PFSK-1 (cell line): Measurements from ENCODE around the gene PLXNA3.

ENCODE experiments used
- FOXP2 ChIP-seq: optimal IDR thresholded peaks from 2 replicates; pipeline ENCODE3; 2011; ENCODE audit warnings: borderline replicate concordance, control low read depth, inconsistent platforms; ENCODE audit not compliant: insufficient read depth; ENCODE audit errors: extremely low read length, extremely low read depth
- POLR2AphosphoS5 ChIP-seq: IDR thresholded peaks from 2 replicates; pipeline ENCODE4 v1.6.1; 2012; ENCODE audit warnings: low read depth, mild to moderate bottlenecking, control low read depth, low read length, moderate library complexity
- REST ChIP-seq, 2 experiments: IDR thresholded peaks; 2 replicates each; pipeline versions ENCODE4 v1.6.1 to v1.8.0; 2011 to 2012; ENCODE audit warnings: low read depth in 2 of 2, low read length in 2 of 2, control low read depth in 1 of 2, inconsistent platforms in 1 of 2, mild to moderate bottlenecking in 1 of 2, moderate library complexity in 1 of 2; ENCODE audit not compliant: insufficient read depth in 1 of 2
- SIN3A ChIP-seq: IDR thresholded peaks from 2 replicates; pipeline ENCODE4 v1.6.1; 2012; ENCODE audit warnings: mild to moderate bottlenecking, low read length, moderate library complexity, borderline replicate concordance; ENCODE audit not compliant: insufficient read depth
- TAF1 ChIP-seq: IDR thresholded peaks from 2 replicates; pipeline ENCODE4 v1.6.1; 2012; ENCODE audit warnings: low read length, control low read depth, borderline replicate concordance; ENCODE audit not compliant: insufficient read depth

PLXNA3 gene

GRCh38 chrX:154509455-154509854, 51.4 kb downstream of the PLXNA3 start:
- TF ChIP-seq REST (IDR thresholded peaks at IDR 0.05; ENCODE audit: insufficient read depth in 1 of 2, low read depth in 2 of 2, low read length in 2 of 2) (no peak), POLR2AphosphoS5 (no peak), SIN3A (no peak), TAF1 (no peak), FOXP2 (no peak)

GRCh38 chrX:154511761-154512160, 53.7 kb downstream of the PLXNA3 start:
- no peak for TF ChIP-seq REST (IDR thresholded peaks at IDR 0.05; ENCODE audit: insufficient read depth in 1 of 2, low read depth in 2 of 2, low read length in 2 of 2)
- TF ChIP-seq SIN3A, result no peak
- no peak for TF ChIP-seq TAF1
- no peak for TF ChIP-seq FOXP2
- TF ChIP-seq POLR2AphosphoS5, result no peak

GRCh38 chrX:154512879-154513553, 54.9 kb downstream of the PLXNA3 start:
- TF ChIP-seq POLR2AphosphoS5 (no peak), SIN3A (no peak), TAF1 (no peak), FOXP2 (no peak)

GRCh38 chrX:154513716-154514115, 55.6 kb downstream of the PLXNA3 start:
- no peak for TF ChIP-seq FOXP2
- no peak for TF ChIP-seq REST (IDR thresholded peaks at IDR 0.05; ENCODE audit: insufficient read depth in 1 of 2, low read depth in 2 of 2, low read length in 2 of 2)
- TF ChIP-seq POLR2AphosphoS5, result no peak
- no peak for TF ChIP-seq SIN3A
- TF ChIP-seq TAF1, result no peak

GRCh38 chrX:154515090-154515965, 57.2 kb downstream of the PLXNA3 start:
- TF ChIP-seq POLR2AphosphoS5 (no peak), SIN3A (no peak), REST (IDR thresholded peaks at IDR 0.05; ENCODE audit: insufficient read depth in 1 of 2, low read depth in 2 of 2, low read length in 2 of 2) (no peak), FOXP2 (no peak), TAF1 (no peak)
